K562 (cell line): ENCODE results near the gene BCL10. TPM values are rescaled to one million over a fixed set of nuclear protein-coding genes. Genes with fewer than 3 reads are reported as not detected.
A peak's percentile ranks its signal among the peaks of the same experiment; 100 is the strongest.

ENCODE experiments used
- ARID2 ChIP-seq: fragments of 450-650 bp; IDR thresholded peaks from 2 replicates; pipeline ENCODE4 v1.6.1; 2017; ENCODE audit warnings: antibody characterized with exemption, mild to moderate bottlenecking
- ARNT ChIP-seq, 2 experiments: fragments of 450-650 bp; IDR thresholded peaks; 2 replicates each; pipeline ENCODE4 v1.6.1; 2016; ENCODE audit warnings: mild to moderate bottlenecking in 1 of 2
- EP400 ChIP-seq: fragments of 450-650 bp; IDR thresholded peaks from 2 replicates; pipeline ENCODE4 v1.6.1; 2017; ENCODE audit warnings: antibody characterized with exemption, mild to moderate bottlenecking, moderate library complexity
- EZH2 ChIP-seq: IDR thresholded peaks from 2 replicates; pipeline ENCODE4 v1.6.1; 2012; ENCODE audit warnings: low read depth, mild to moderate bottlenecking, inconsistent platforms, low read length, borderline replicate concordance
- HNRNPK ChIP-seq: fragments of 200-400 bp; formaldehyde crosslinking; IDR thresholded peaks from one replicate; pipeline ENCODE4 v1.6.1; 2018; ENCODE audit warnings: mild to moderate bottlenecking, low read depth, low read length; ENCODE audit not compliant: poor library complexity, severe bottlenecking
- KDM4B ChIP-seq, 2 experiments: fragments of 450-650 bp in 1 of 2; sonication (generic) in 1 of 2; IDR thresholded peaks; 2 replicates each; pipeline ENCODE4 v1.6.1; 2016 to 2017; ENCODE audit warnings: borderline replicate concordance in 2 of 2, antibody characterized with exemption in 1 of 2, low read depth in 1 of 2, mild to moderate bottlenecking in 1 of 2
- NCOR1 ChIP-seq: fragments of 450-650 bp; IDR thresholded peaks from 2 replicates; pipeline ENCODE4 v1.6.1; 2016; ENCODE audit warnings: mild to moderate bottlenecking, moderate library complexity
- NR2C1 ChIP-seq, 2 experiments: fragments of 450-650 bp; IDR thresholded peaks; 2 replicates each; pipeline ENCODE4 v1.6.1; 2017; ENCODE audit warnings: mild to moderate bottlenecking in 2 of 2, antibody characterized with exemption in 1 of 2, inconsistent platforms in 1 of 2, missing compliant biosample characterization in 1 of 2, missing genetic modification characterization in 1 of 2
- PTBP1 ChIP-seq: fragments of 200-400 bp; formaldehyde crosslinking; IDR thresholded peaks from 2 replicates; pipeline ENCODE4 v1.6.1; 2017; ENCODE audit warnings: low read depth, low read length
- RHOXF2B ChIP-seq: fragments of 250-450 bp; sonication (Bioruptor Pico); conservative IDR thresholded peaks from 2 replicates; pipeline ENCODE4 v1.5.1; 2021
- RNF2 ChIP-seq: sonication (generic); IDR thresholded peaks from 2 replicates; pipeline ENCODE4 v1.6.1; 2016
- RUNX1 ChIP-seq: sonication (generic); IDR thresholded peaks from 2 replicates; pipeline ENCODE4 v1.6.1; 2016; ENCODE audit warnings: antibody characterized with exemption, low read depth
- SIN3A ChIP-seq, 2 experiments: fragments of 150-350 bp in 1 of 2; IDR thresholded peaks; 2 replicates each; pipeline ENCODE4 v1.6.1; 2011 to 2016; ENCODE audit warnings: borderline replicate concordance in 2 of 2, low read depth in 2 of 2, low read length in 2 of 2, mild to moderate bottlenecking in 2 of 2, moderate library complexity in 2 of 2; ENCODE audit not compliant: control insufficient read depth in 1 of 2
- WHSC1 ChIP-seq: IDR thresholded peaks from one replicate; pipeline ENCODE4 v1.6.1; 2012; ENCODE audit warnings: low read length, control low read depth, inconsistent platforms
- XRCC5 ChIP-seq: fragments of 200-400 bp; formaldehyde crosslinking; IDR thresholded peaks from 2 replicates; pipeline ENCODE4 v1.6.1; 2017; ENCODE audit warnings: low read depth, mild to moderate bottlenecking, low read length
- ZNF785 ChIP-seq: fragments of 250-450 bp; sonication (Bioruptor Pico); IDR thresholded peaks from 2 replicates; pipeline ENCODE4 v1.4.0; 2020; ENCODE audit warnings: mild to moderate bottlenecking
- polyA plus RNA-seq, 8 experiments: library from polyadenylated mRNA; depleted of rRNA in 4 of 8; stranded (reverse) in 5 of 8; unstranded in 3 of 8; fragments of >200 nt; fragmentation: Nextera tagmentation in 2 of 8; fragmentation: Illumina TruSeq in 1 of 8; extraction: Ambion mirVana in 2 of 8; extraction: Trizol in 1 of 8; gene quantifications; 2 replicates each; pipeline versions ENCODE4 v1.2.1 to v1.2.3, GENCODE V29; 2011 to 2014; ENCODE audit warnings: inconsistent platforms in 1 of 8, missing spikeins in 1 of 8
- total RNA-seq, 7 experiments: library from RNA; depleted of rRNA in 6 of 7; stranded (reverse); fragments of >200 nt in 6 of 7; fragmentation: Illumina TruSeq in 2 of 7; extraction: Trizol in 2 of 7; gene quantifications; 2 replicates each; pipeline versions ENCODE4 v1.2.1 to v1.2.3, GENCODE V29; 2011 to 2021; ENCODE audit warnings: low replicate concordance in 1 of 7
- TF ChIP-seq, protein P1 (sequence below): fragments of 450-650 bp; IDR thresholded peaks from 2 replicates; pipeline ENCODE4 v1.6.1; 2016; ENCODE audit warnings: low read depth, mild to moderate bottlenecking, moderate library complexity
- TF ChIP-seq, protein P2 (sequence below): fragments of 250-450 bp; sonication (Bioruptor Pico); IDR thresholded peaks from 2 replicates; pipeline ENCODE4 v1.8.0; 2021; ENCODE audit warnings: mild to moderate bottlenecking, moderate library complexity
- TF ChIP-seq, protein P3 (sequence below), 2 experiments: fragments of 450-650 bp in 1 of 2; sonication (generic) in 1 of 2; formaldehyde crosslinking in 1 of 2; IDR thresholded peaks in 1 of 2; conservative IDR thresholded peaks in 1 of 2; 2 replicates each; pipeline versions ENCODE4 v1.6.1 to v1.8.1; 2016 to 2023; ENCODE audit warnings: mild to moderate bottlenecking in 2 of 2, moderate library complexity in 2 of 2, inconsistent platforms in 1 of 2, missing genetic modification reagents in 1 of 2
- TF ChIP-seq, protein P4 (sequence below): sonication (generic); formaldehyde crosslinking; IDR thresholded peaks from 2 replicates; pipeline ENCODE4 v1.9.0; 2022; ENCODE audit warnings: mild to moderate bottlenecking, missing genetic modification reagents
- TF ChIP-seq, protein P5 (sequence below): fragments of 250-450 bp; sonication (Bioruptor Pico); IDR thresholded peaks from 2 replicates; pipeline ENCODE4 v1.4.0; 2020; ENCODE audit warnings: borderline replicate concordance
- TF ChIP-seq, protein P6 (sequence below): sonication (generic); IDR thresholded peaks from 2 replicates; pipeline ENCODE4 v1.6.1; 2016

The BCL10 gene
- total and polyA plus RNA-seq, 9 of the 15 experiments (the other 6 are each of a cell fraction or from before 2014, with no cell fraction given) = 8.0 to 19.4 (median 12.3) TPM

DNA sequence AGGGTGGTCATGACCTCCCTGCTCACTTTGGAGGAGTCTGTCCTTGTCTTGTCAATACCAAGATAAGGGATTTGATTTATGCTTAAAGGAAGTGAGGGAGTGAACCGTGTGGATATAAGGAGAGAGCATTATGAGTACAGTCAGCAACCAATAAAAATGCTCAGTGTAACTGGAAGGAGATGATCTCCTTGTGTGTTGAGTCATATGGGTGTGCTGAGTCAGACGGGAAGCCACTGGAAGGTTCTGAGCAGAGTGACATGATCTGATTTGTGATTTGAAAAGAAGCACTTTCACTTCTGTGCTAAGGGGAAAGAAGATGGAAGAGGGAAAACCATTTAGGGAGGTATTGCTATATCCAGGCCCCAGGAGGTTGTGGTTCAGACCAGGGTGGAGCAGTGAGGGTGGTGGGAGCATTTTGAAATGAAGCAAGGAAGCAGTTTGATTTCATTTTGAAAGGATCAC lies 2.5 kb upstream of the BCL10 start (continued):
- TF ChIP-seq KDM4B (IDR thresholded peaks at IDR 0.05; ENCODE audit: borderline replicate concordance in 2 of 2, low read depth in 1 of 2) (no peak), ZNF785 (CRISPR knock-in tag) (no peak), XRCC5 (no peak), EZH2 (no peak), EP400 (peak; percentile 71), NCOR1 (peak; percentile 64), SIN3A (IDR thresholded peaks at IDR 0.05; ENCODE audit: borderline replicate concordance in 2 of 2, control insufficient read depth in 1 of 2, low read depth in 2 of 2, low read length in 2 of 2) (no peak), WHSC1 (no peak), RNF2 (no peak; the same call in 1 of the 2 replicates), NR2C1 (IDR thresholded peaks at IDR 0.05) (no peak; the same call in 1 of the 2 replicates), NR2C1 (tag; IDR thresholded peaks at IDR 0.05) (no peak; the same call in 1 of the 2 replicates), ARNT (IDR thresholded peaks at IDR 0.05) (0 out of 4 replicates have a peak, but pooled peaks of 1 of the 2 experiments have one; percentile 71), HNRNPK (no peak), RUNX1 (no peak), ARID2 (no peak), RHOXF2B (CRISPR knock-in tag) (no peak), PTBP1 (no peak)
- TF ChIP-seq, protein P1, sequence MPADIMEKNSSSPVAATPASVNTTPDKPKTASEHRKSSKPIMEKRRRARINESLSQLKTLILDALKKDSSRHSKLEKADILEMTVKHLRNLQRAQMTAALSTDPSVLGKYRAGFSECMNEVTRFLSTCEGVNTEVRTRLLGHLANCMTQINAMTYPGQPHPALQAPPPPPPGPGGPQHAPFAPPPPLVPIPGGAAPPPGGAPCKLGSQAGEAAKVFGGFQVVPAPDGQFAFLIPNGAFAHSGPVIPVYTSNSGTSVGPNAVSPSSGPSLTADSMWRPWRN = 0 out of 2 replicates have a peak, but pooled peaks have one; percentile 35
- TF ChIP-seq, protein P2, sequence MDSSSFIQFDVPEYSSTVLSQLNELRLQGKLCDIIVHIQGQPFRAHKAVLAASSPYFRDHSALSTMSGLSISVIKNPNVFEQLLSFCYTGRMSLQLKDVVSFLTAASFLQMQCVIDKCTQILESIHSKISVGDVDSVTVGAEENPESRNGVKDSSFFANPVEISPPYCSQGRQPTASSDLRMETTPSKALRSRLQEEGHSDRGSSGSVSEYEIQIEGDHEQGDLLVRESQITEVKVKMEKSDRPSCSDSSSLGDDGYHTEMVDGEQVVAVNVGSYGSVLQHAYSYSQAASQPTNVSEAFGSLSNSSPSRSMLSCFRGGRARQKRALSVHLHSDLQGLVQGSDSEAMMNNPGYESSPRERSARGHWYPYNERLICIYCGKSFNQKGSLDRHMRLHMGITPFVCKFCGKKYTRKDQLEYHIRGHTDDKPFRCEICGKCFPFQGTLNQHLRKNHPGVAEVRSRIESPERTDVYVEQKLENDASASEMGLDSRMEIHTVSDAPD = no peak
- TF ChIP-seq, protein P3, sequence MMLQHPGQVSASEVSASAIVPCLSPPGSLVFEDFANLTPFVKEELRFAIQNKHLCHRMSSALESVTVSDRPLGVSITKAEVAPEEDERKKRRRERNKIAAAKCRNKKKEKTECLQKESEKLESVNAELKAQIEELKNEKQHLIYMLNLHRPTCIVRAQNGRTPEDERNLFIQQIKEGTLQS (IDR thresholded peaks at IDR 0.05) = peak; percentile 97
- TF ChIP-seq, protein P3 (CRISPR knock-in tag; conservative IDR thresholded peaks at IDR 0.05) = peak; percentile 65
- TF ChIP-seq, protein P4, sequence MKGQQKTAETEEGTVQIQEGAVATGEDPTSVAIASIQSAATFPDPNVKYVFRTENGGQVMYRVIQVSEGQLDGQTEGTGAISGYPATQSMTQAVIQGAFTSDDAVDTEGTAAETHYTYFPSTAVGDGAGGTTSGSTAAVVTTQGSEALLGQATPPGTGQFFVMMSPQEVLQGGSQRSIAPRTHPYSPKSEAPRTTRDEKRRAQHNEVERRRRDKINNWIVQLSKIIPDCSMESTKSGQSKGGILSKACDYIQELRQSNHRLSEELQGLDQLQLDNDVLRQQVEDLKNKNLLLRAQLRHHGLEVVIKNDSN = no peak
- TF ChIP-seq, protein P5, sequence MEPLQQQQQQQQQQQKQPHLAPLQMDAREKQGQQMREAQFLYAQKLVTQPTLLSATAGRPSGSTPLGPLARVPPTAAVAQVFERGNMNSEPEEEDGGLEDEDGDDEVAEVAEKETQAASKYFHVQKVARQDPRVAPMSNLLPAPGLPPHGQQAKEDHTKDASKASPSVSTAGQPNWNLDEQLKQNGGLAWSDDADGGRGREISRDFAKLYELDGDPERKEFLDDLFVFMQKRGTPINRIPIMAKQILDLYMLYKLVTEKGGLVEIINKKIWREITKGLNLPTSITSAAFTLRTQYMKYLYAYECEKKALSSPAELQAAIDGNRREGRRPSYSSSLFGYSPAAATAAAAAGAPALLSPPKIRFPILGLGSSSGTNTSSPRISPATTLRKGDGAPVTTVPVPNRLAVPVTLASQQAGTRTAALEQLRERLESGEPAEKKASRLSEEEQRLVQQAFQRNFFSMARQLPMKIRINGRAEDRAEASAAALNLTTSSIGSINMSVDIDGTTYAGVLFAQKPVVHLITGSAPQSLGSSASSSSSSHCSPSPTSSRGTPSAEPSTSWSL (CRISPR knock-in tag) = no peak
- TF ChIP-seq, protein P6, sequence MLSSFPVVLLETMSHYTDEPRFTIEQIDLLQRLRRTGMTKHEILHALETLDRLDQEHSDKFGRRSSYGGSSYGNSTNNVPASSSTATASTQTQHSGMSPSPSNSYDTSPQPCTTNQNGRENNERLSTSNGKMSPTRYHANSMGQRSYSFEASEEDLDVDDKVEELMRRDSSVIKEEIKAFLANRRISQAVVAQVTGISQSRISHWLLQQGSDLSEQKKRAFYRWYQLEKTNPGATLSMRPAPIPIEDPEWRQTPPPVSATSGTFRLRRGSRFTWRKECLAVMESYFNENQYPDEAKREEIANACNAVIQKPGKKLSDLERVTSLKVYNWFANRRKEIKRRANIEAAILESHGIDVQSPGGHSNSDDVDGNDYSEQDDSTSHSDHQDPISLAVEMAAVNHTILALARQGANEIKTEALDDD = peak; percentile 27; the same call in 1 of the 2 replicates
